Caco-2 (cell line): ENCODE data around the gene ADARB1. TPM values are rescaled to one million over a fixed set of nuclear protein-coding genes. Genes with fewer than 3 reads are reported as not detected.

Experiments
- BruUV-seq: library from RNA; stranded (reverse); fragments of 400-500 nt; replicated peaks from 2 replicates; lab custom pipeline; 2021; lab: Mats Ljungman, UMichigan
- CTCF ChIA-PET: fragments of 300-600 bp; sonication (Branson Sonifier 250); formaldehyde crosslinking; loops from one replicate; lab custom pipeline; 2022; ENCODE audit warnings: antibody characterized with exemption; lab: Charles Lee
- POLR2A ChIA-PET: fragments of 300-600 bp; sonication (Branson Sonifier 250); formaldehyde crosslinking; loops from one replicate; lab custom pipeline; 2022; ENCODE audit warnings: antibody characterized with exemption; lab: Charles Lee
- DNase-seq, 2 experiments: peaks; one replicate each; pipeline versions ENCODE4 v3.0.0 to v3.0.0-alpha.2; 2020 to 2022
- H3K27me3 ChIP-seq: replicated peaks from 2 replicates; pipeline ENCODE4 v1.6.0; 2011; ENCODE audit warnings: low read length; ENCODE audit not compliant: control insufficient read depth, insufficient read depth
- H3K36me3 ChIP-seq: 2 replicates; pipeline ENCODE4 v1.5.1; 2011; ENCODE audit warnings: low read length; ENCODE audit not compliant: control insufficient read depth, insufficient read depth
- H3K4me1 ChIP-seq: fragments of 250-450 bp; sonication (Bioruptor Pico); 2 replicates; pipeline ENCODE4 v1.5.1; 2020; ENCODE audit warnings: mild to moderate bottlenecking
- H3K4me3 ChIP-seq: 2 replicates; pipeline ENCODE4 v1.5.1; 2011; ENCODE audit warnings: low read depth, mild to moderate bottlenecking, control low read depth, low read length
- H3K9me3 ChIP-seq: fragments of 250-450 bp; sonication (Bioruptor Pico); 2 replicates; pipeline ENCODE4 v1.5.1; 2020; ENCODE audit warnings: mild to moderate bottlenecking, moderate library complexity
- H3K27ac Mint-ChIP-seq: one replicate; pipeline ENCODE4 v1.8.0; 2022; ENCODE audit warnings: mixed read lengths; ENCODE audit not compliant: unreplicated experiment
- H3K27me3 Mint-ChIP-seq: one replicate; pipeline ENCODE4 v1.8.0; 2022; ENCODE audit warnings: mixed read lengths; ENCODE audit not compliant: insufficient read depth, unreplicated experiment
- H3K36me3 Mint-ChIP-seq: one replicate; pipeline ENCODE4 v1.8.0; 2022; ENCODE audit warnings: mild to moderate bottlenecking, mixed read lengths; ENCODE audit not compliant: insufficient read depth, unreplicated experiment
- H3K4me1 Mint-ChIP-seq: one replicate; pipeline ENCODE4 v1.8.0; 2022; ENCODE audit warnings: low read depth, mixed read lengths; ENCODE audit not compliant: unreplicated experiment
- H3K4me3 Mint-ChIP-seq: one replicate; pipeline ENCODE4 v1.8.0; 2022; ENCODE audit warnings: mild to moderate bottlenecking, moderate library complexity, mixed read lengths; ENCODE audit not compliant: unreplicated experiment
- H3K9me3 Mint-ChIP-seq: one replicate; pipeline ENCODE4 v1.8.0; 2022; ENCODE audit warnings: mixed read lengths; ENCODE audit not compliant: unreplicated experiment
- CTCF ChIP-seq, 2 experiments: fragments of 200-600 bp in 1 of 2; IDR thresholded peaks; 1 replicate in 1 of 2; 2 replicates in 1 of 2; pipeline versions ENCODE4 v1.5.1 to v1.8.0; 2011 to 2022; ENCODE audit warnings: antibody characterized with exemption in 1 of 2, control low read depth in 1 of 2, inconsistent platforms in 1 of 2, low read depth in 1 of 2, low read length in 1 of 2, mild to moderate bottlenecking in 1 of 2, moderate library complexity in 1 of 2; ENCODE audit not compliant: insufficient read depth in 1 of 2, severe bottlenecking in 1 of 2, unreplicated experiment in 1 of 2
- intact Hi-C: fragments of 100-400 bp; cut with micrococcal nuclease; formaldehyde crosslinking; loops from one replicate; pipeline ENCODE4 v1.10.0; 2022; ENCODE audit not compliant: unreplicated experiment
- total RNA-seq: library from RNA; stranded (reverse); gene quantifications from 2 replicates; pipeline ENCODE4 v1.2.3, GENCODE V29; 2022

The ADARB1 gene
- total RNA-seq, 1 experiment from 2014 or later = 25.4 TPM

DNA sequence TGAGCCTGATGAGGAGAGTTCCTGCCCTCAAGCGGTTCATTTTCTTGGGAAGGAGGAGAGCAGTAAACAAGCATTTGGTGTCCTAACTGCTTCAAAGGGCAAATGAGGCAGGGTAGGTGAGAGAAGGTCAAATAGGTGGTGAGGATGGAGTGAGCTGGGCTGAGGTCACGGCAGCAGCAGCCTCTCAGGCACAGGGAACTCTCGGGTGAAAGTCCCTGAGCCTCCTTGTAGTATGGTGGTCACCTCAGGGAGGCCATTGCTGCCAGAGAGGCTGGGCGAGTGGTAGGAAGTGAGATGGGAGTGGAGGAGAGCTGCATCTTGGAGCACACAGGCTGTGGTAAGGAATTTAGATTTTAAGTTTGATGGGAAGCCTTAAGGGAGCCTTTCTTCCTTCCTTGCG is 4.0 kb downstream of the ADARB1 start:
- CTCF ChIA-PET = no interaction called here
- Mint-ChIP-seq H3K4me3 (no peak overlapping the region), H3K4me1 (peaks cover 15% of the 10 kb centered on the region), H3K9me3 (no peaks in the 10 kb centered on the region), H3K27ac (no peak overlapping the region), H3K36me3 (peaks cover 42% of the 10 kb centered on the region), H3K27me3 (peaks cover 3% of the 10 kb centered on the region)
- BruUV-seq = no TSS peak
- POLR2A ChIA-PET = no interaction called here
- Histone ChIP-seq H3K9me3 (no peaks in the 10 kb centered on the region), H3K4me3 (no peak overlapping the region), H3K4me1 (peaks cover 2% of the 10 kb centered on the region), H3K27me3 (no peaks in the 10 kb centered on the region), H3K36me3 (peaks cover 2% of the 10 kb centered on the region; the same call in 1 of the 2 replicates)
- intact Hi-C loops = loop anchor here (5.0 kb wide), 1 partner anchor 59 kb away; no protein-coding TSS in a partner anchor
- no peak for DNase-seq
- no peak for TF ChIP-seq CTCF (IDR thresholded peaks at IDR 0.05; ENCODE audit: insufficient read depth in 1 of 2, low read depth in 1 of 2, low read length in 1 of 2, severe bottlenecking in 1 of 2, unreplicated experiment in 1 of 2)

DNA sequence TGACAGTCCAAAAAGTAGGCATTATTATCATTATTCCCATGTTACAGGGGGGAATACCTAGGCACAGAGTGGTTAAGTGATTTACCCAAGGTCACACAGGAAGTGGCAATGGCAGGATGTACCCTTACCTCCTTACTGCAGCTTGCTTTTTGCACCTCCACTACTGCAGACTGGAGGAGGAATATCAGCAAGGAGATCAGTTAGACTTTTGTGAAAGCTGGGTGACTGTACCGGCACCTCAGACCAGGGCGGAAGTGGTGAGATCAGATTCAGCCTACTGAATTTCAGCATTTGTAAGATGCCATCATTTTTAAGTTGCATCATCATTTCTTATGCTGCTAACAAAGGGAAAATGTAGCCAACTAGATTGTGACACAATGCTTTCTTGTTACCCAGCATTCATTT is 4.5 kb downstream of the ADARB1 start:
- ChIA-PET POLR2A (no interaction called here), CTCF (no interaction called here)
- no peak overlapping the region for H3K4me3 ChIP-seq
- no peak for DNase-seq
- no peaks in the 10 kb centered on the region for H3K4me1 ChIP-seq
- H3K36me3 Mint-ChIP-seq = peaks cover 36% of the 10 kb centered on the region
- H3K9me3 Mint-ChIP-seq = no peaks in the 10 kb centered on the region
- peaks cover 11% of the 10 kb centered on the region for H3K4me1 Mint-ChIP-seq
- H3K27me3 Mint-ChIP-seq = no peaks in the 10 kb centered on the region
- no peak for TF ChIP-seq CTCF (IDR thresholded peaks at IDR 0.05; ENCODE audit: insufficient read depth in 1 of 2, low read depth in 1 of 2, low read length in 1 of 2, severe bottlenecking in 1 of 2, unreplicated experiment in 1 of 2)
- intact Hi-C loops = loop anchor here (5.0 kb wide), 1 partner anchor 58 kb away; no protein-coding TSS in a partner anchor
- H3K9me3 ChIP-seq = no peaks in the 10 kb centered on the region
- no peak overlapping the region for H3K27ac Mint-ChIP-seq
- no peaks in the 10 kb centered on the region for H3K27me3 ChIP-seq
- peaks cover 2% of the 10 kb centered on the region; the same call in 1 of the 2 replicates for H3K36me3 ChIP-seq
- H3K4me3 Mint-ChIP-seq = no peak overlapping the region
- no TSS peak for BruUV-seq

DNA sequence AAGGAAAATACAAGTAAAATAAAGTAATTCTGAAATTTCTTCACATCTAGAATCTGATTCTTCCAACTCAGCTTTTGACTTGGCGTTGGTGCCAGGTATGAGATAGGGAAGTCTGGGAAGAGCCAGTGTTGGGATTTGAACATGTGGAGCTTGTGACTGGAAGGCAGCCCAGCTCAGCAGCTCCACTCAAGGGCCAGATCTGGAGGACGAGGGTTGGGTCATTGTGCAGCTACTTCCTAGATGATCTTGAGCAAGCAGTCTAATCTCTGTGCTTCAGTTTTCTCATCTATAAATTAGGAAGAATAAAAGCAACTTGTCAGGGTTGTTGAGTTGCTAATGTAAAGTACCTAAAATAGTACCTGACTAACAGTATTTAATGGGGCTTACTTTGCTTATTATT is 5.0 kb downstream of the ADARB1 start:
- H3K9me3 Mint-ChIP-seq = no peaks in the 10 kb centered on the region
- H3K36me3 Mint-ChIP-seq = peaks cover 32% of the 10 kb centered on the region
- Histone ChIP-seq H3K4me1 (no peaks in the 10 kb centered on the region), H3K9me3 (no peaks in the 10 kb centered on the region), H3K27me3 (no peaks in the 10 kb centered on the region), H3K4me3 (no peak overlapping the region), H3K36me3 (peaks cover 2% of the 10 kb centered on the region; the same call in 1 of the 2 replicates)
- no TSS peak for BruUV-seq
- no peak overlapping the region for H3K4me3 Mint-ChIP-seq
- no peaks in the 10 kb centered on the region for H3K27me3 Mint-ChIP-seq
- no peak overlapping the region for H3K27ac Mint-ChIP-seq
- intact Hi-C loops = loop anchor here (5.0 kb wide), 1 partner anchor 58 kb away; no protein-coding TSS in a partner anchor
- peaks cover 11% of the 10 kb centered on the region for H3K4me1 Mint-ChIP-seq
- DNase-seq = no peak
- ChIA-PET POLR2A (no interaction called here), CTCF (interaction anchor here (1.5 kb wide), 1 partner anchor 49 kb away, joined by 3 read pairs; no protein-coding TSS in a partner anchor)
- TF ChIP-seq CTCF (IDR thresholded peaks at IDR 0.05; ENCODE audit: insufficient read depth in 1 of 2, low read depth in 1 of 2, low read length in 1 of 2, severe bottlenecking in 1 of 2, unreplicated experiment in 1 of 2) = no peak
